Putamen (tissue), 1 donor: ENCODE results near the gene CST5.
"Not testable (repeated sequence)": the region's sequence is repeated elsewhere in the genome, so short reads cannot be mapped to it uniquely, and the experiment has no call there.

Experiments
- DNase-seq: peaks from one replicate; pipeline ENCODE4 v3.0.0-alpha.2; 2016; ENCODE audit warnings: low spot score

Gene CST5

GRCh38 chr20:23879328-23879798 is at the start of gene CST5:
TSS of gene CST5 (minus strand) at chr20:23879748. CDS start at chr20:23879676, 72 bp downstream.
- no peak for DNase-seq

DNA sequence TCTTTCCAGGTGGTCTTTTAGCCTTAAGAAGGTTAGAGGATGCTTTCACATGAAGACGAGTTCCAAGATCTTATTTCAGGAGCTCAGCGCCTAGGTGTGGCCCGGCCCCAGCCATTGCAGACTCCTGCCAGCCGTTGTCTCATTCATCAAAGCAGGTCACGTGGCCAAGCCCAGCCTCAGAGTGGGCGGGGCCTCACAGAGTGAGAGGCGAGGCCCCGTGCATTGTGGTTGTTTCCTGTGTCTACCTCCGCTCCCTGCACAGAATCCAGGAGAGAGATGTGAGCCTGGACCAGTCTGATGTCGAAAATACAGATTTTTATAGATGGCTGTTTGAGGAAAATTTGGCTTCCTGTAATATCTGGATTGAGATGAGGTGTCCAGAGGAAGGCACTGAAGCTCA is 49.2 kb upstream of the CST5 start:
- DNase-seq, result no peak

DNA sequence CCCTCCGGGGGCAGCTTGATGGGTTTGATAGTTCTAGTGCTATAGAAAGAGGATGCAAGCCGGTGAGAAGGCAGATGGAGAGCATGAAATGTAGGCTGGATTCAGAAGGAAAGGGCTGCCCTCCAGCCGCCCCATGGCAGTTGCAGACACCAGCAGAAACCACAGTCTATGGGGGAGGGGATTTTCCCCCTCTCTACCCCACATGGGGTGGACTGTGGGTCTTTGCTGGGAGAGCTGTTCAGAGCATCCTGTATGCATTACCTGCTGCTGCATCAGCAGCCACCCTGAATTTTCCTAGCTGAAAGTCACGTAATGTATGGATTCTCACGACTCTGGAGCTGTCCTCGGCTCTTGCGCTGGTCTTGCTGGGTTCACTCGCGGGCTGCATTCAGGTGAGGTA is 48.8 kb upstream of the CST5 start:
- DNase-seq, result no peak

GRCh38 chr20:23926944-23927872 is 47.7 kb upstream of the CST5 start:
- DNase-seq, result no peak

DNA sequence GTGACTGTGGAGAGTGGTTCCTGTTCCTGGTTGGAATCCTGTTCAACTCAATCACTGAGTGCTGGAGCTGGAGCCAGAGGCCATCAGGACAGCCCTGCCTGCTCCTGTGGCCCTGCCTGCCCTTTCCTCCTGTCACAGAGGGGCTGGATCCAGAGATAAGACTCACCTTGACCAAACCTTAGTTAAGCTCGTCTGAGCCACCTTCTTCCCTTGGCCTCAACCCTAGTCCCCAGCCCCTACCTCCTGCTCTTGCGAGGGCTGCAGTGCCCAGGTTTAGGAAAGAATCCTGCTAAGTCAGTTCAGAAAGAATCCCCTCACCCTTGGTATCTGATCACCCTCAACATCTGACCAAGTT is 47.0 kb upstream of the CST5 start:
- DNase-seq, result no peak

- DNase-seq, result no peak
These were observed 46.4 kb upstream of the CST5 start for GRCh38 chr20:23925789-23926525.

DNA sequence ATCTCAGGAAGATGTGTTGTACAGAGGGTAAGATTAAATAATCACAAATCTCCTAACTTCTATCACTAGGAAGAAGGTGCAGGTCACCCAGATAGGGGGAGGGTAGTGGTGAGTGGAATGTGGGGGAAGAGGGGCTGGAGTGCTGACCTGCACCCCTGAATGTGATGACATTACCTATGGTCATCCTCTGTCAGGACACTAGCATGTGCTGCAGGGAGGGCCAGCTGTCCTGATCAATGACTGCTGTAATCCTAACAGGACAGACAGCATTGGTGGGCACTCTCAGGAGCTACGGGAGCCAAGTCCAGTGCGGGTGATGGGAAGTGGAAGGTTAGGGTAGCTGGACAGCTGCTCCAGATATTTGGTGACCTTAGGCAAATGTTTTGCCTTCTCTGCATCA is 45.2 kb upstream of the CST5 start:
- DNase-seq, result no peak

GRCh38 chr20:23923891-23924435 is 44.4 kb upstream of the CST5 start:
- DNase-seq, result no peak

- DNase-seq, result no peak
These were observed 43.8 kb upstream of the CST5 start for GRCh38 chr20:23923311-23923710.

DNA sequence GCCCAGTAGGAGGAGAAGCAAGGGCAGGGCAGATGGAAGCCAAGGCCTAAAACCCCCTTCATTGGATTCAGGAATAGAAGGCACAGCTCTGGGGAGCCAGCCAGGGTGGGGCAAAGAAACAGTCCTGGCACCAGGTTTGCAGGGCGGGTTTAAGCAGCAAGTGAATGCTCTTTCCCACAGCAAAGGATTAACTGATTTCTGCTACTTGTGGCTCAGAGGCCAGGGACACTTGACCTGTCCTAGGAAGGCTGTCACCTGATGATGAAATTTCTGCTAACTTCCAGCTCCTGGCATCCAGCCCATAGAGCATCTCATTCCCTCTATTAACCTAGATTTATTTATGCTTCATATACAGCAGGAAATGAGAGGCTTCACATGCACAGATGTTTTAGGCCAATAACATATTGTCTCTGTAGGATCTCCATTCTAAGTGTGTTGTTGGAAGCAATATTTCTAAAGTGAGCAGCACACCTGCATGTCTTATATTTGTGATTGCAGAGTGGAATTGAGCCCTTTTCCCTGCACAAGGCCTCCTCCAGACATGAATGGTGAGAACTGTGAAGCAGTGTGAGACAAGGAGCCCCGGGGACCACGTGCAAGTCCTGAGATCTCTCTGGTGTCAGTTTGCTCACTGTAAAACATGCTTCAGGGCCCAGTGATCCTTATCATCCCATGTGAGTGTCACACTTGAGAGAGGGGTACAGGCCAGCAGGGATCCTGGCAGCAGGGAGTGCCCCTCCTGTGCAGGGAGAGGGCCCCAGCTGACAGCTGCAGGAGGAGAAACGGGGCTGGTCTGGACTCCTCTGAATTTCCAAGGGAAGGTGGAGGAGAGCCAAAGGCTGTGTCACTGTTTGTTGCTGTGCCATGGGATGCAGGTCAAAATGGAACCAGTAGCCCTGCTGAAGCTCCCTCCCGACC is 41.1 kb upstream of the CST5 start:
- no peak for DNase-seq

DNA sequence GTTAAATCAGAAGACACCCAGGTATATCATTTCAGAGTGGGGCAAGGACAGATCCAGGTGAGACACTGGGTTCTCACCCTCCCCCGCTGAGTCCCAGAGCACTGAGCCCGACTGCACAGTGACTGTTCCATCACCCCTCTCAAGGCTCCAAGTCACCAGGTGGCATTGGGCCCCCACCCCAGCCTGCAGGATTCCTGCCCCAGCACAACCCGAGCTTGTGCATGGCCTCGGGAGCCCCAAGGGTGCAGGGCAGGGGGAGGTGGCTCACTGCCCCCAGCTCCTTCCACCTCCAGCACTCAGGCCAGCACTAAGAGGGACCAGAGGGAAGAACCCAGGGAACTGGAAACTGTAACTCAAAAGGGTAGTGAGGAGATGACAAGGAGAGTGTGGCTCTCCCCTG is 39.3 kb upstream of the CST5 start:
- DNase-seq, result no peak

DNA sequence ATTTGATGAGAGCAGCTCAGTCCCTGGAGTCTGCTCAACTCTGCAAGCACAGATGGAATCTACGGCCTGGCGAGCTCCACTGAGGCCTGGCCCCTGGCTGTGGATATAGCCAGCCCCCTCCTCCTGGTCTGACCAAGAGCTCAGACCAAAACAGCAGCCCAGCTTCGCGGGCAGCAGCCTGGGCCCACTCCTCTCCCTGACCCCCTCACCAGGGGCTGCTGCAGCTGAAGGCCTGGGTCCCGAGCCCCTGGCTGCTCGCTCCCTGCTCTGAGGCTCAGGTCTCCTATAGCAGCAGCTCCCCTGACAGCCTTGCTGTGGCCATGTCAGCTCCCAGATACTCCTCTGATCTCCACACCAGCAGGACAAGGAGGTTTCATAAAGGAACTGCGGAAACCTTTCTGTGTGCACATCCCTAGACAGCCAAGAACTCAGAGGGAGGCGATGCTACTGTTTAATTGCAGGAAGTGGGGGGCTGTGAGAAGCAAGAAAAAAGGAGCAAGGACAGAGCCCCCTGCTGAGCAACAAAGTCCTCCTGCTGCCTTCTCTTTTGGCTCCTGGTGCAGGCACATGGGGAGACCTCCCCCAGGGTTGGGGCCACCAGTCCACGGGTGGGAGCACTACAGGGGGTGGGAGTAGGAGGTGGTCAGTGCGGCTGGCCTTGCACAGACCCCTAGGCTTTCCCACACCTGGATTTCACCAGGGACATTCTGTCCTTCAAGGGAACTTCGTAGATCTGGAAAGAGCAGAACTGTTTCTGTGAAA is 38.7 kb upstream of the CST5 start:
- no peak for DNase-seq

DNA sequence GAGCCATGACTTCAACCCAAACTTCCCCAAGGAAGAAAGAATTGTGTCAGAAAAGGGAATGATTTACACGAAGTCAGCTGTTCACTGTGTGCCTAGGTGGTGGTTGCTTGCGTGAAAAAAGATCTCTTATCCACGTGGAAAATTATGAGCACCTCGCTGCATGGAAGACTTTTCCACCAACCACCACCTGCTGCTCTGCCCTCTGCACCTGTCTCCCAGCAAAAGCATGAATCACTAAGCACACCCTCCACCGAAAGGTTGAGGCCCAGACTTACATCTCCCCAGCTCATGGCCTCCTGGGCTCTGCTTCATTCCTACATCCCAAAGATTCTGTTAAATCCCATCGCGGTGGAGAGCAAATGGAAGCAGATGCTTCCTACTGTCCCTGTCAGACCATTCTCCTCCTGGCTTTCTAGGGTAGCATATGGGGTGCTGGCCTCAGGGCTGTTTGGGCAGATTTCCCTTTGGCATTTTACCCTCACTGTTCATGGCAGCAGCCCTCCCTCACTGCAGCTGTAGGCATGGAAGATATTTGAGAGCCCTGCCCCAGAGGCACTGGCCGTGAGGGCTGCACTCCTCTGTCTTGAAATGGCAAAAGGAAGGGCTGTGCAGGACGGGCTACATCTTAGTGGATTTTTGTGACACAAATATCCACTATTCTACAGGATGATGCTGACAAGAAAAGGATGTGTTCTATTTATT is 37.6 kb upstream of the CST5 start:
- no peak for DNase-seq

DNA sequence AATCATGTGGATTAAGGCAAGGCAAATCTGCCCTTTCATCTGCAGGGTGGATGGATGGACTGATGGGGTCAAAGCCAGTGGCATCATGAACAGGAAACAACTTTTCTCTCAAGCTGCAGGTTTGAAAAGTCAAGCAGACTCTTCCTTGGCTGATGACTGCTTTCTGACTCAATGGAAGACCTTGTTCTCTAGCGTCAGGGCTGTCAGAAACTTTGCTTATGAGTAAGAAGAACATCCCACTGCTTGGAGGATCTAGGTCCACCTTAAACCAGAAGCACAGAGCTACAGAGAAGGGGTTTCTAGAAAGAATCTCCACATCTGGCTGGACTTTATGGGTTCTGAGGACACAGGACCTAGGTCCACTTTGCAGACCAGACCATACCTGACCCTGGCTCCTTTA is 36.3 kb upstream of the CST5 start:
- DNase-seq, result no peak

GRCh38 chr20:23914469-23914868 is 34.9 kb upstream of the CST5 start:
- not testable (repeated sequence) for DNase-seq

DNA sequence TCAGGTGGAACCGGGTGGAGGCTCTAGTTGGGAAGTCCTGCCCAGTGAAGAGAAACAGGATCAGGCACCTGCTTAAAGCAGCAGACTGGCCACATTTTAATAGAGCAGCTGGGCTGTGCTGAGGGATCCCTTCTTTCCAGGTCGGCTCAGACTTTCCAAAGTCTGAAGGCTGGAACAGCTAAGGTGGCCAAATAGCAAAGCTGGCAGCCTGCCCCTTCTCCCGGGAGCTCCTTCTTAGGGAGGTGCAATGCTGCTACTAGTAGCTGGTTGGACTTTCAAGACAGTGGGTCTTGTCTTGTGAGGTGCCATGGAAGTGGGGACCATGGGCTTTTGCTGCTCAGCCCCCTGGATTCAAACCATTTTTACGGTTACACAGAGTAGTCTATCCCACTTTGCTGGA is 30.7 kb upstream of the CST5 start:
- DNase-seq, result no peak

GRCh38 chr20:23909390-23909789 is 29.8 kb upstream of the CST5 start:
- DNase-seq, result no peak

DNA sequence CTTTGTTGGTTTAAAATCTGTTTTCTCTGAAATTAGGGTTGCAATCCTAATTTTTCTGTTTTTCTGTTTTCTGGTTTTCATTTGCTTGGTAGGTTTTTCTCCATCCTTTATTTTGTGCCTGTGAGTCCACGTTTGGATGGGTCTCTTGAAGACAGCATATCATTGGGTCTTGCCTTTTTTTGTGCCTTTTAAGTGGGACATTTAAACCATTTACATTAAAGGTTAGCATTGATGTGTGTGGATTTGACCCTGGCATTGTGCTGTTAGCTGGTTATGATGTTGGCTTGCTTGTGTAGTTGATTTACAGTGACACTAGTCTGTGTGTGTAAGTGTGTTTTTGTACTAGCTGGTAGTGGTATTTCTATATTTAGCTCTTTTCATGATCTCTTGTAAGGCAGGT is 28.0 kb upstream of the CST5 start:
- DNase-seq, result no peak

GRCh38 chr20:23902396-23902795 is 22.8 kb upstream of the CST5 start:
- DNase-seq, result not testable (repeated sequence)

GRCh38 chr20:23890867-23891266 is 11.3 kb upstream of the CST5 start:
- DNase-seq, result not testable (repeated sequence)
